Large intestine (tissue), 3 donors: Measurements from ENCODE around the gene CNNM1. TPM values are rescaled to one million over a fixed set of nuclear protein-coding genes. Genes with fewer than 3 reads are reported as not detected.

Experiments
- DNase-seq, 2 donors: peaks; one replicate each; pipeline versions ENCODE4 v3.0.0 to v3.0.0-alpha.2; 2013
- H3K27ac ChIP-seq: one replicate; pipeline ENCODE4 v1.5.1; 2013; ENCODE audit warnings: low read length
- H3K27me3 ChIP-seq: 2 replicates; pipeline ENCODE4 v1.6.1; 2013; ENCODE audit warnings: low read length; ENCODE audit not compliant: control insufficient read depth, insufficient read depth
- H3K36me3 ChIP-seq: 2 replicates; pipeline ENCODE4 v1.6.1; 2013; ENCODE audit warnings: low read length; ENCODE audit not compliant: control insufficient read depth, insufficient read depth
- H3K4me1 ChIP-seq: one replicate; pipeline ENCODE4 v1.6.1; 2013; ENCODE audit warnings: low read length; ENCODE audit not compliant: control insufficient read depth, insufficient read depth
- H3K4me3 ChIP-seq: one replicate; pipeline ENCODE4 v1.5.1; 2013; ENCODE audit warnings: low read length
- H3K9me3 ChIP-seq: one replicate; pipeline ENCODE4 v1.6.1; 2013; ENCODE audit warnings: mild to moderate bottlenecking, low read depth, low read length, moderate library complexity; ENCODE audit not compliant: control insufficient read depth
- WGBS: methylation state at CpG from one replicate; pipeline ENCODE4 v1.1.5; 2013; ENCODE audit warnings: low lambda C conversion rate; ENCODE audit not compliant: insufficient coverage; 5-methylcytosine and 5-hydroxymethylcytosine counted together
- polyA plus RNA-seq: library from polyadenylated mRNA; unstranded; fragments of 120-200 nt; gene quantifications from one replicate; pipeline ENCODE4 v1.2.1, GENCODE V29; 2013

Gene CNNM1
- polyA plus RNA-seq, 1 donor = 0.79 TPM

- H3K27me3 ChIP-seq = peaks cover 3% of the 10 kb centered on the region
- no peak for DNase-seq
- no peaks in the 10 kb centered on the region for H3K9me3 ChIP-seq
- 94% methylated on average over 2 of the region's 2 CpGs for WGBS
- no peak overlapping the region for H3K27ac ChIP-seq
- H3K4me3 ChIP-seq = no peak overlapping the region
- no peaks in the 10 kb centered on the region for H3K36me3 ChIP-seq
- H3K4me1 ChIP-seq = no peaks in the 10 kb centered on the region
These were observed 109.7 kb downstream of the CNNM1 start for GRCh38 chr10:99438890-99439289.

DNA sequence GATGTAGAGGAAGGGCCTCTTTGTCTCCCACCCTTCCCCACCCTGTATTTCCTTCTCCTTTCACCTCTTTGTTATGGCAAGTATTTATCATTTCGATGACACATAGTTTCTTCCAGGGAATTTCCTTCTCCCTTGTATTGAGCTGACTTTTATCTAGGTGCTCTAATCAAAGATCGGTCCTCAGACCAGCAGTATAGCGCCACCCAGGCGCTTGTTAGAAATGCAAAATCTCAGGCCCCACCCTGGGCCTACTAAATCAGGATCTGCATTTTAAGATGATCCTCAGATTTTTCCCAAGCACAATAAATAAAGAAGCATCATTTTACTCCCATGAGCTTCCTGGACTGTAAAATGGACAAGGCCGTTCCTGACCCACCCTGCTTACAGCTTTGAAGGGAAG, 113.2 kb downstream of the CNNM1 start:
- Histone ChIP-seq H3K9me3 (no peaks in the 10 kb centered on the region), H3K4me1 (no peaks in the 10 kb centered on the region), H3K27ac (no peak overlapping the region), H3K27me3 (peaks cover 24% of the 10 kb centered on the region), H3K36me3 (no peaks in the 10 kb centered on the region), H3K4me3 (no peak overlapping the region)
- no peak for DNase-seq
- WGBS = 100% methylated on average over 1 of the region's 5 CpGs

DNA sequence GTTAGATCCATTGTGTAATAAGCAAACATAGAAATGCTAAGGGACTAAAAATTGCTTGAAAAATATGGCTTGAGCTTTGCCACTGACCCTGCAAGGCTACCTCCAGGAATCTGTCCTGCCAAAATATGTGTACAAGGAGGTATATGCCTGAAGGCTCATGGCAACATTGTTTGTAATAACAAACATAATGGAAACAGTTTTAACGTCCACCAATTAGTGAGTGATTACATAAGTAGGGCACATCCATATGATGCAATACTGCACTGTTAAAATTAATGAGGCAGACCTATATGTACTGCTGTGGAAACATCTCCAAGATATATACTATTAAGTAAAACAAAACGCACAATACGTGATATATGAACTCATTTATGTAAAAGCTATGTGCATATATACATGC, 114.3 kb downstream of the CNNM1 start:
- Histone ChIP-seq H3K4me1 (no peaks in the 10 kb centered on the region), H3K4me3 (no peak overlapping the region), H3K27ac (no peak overlapping the region), H3K27me3 (peaks cover 28% of the 10 kb centered on the region), H3K36me3 (no peaks in the 10 kb centered on the region), H3K9me3 (no peaks in the 10 kb centered on the region)
- 73% methylated on average over 2 of the region's 3 CpGs for WGBS
- no peak for DNase-seq

Other genes starting within 250 kb of the CNNM1 start
- 6.9 TPM for gene HPSE2, start 93.5 kb upstream of the CNNM1 start, polyA plus RNA-seq
- gene GOT1, start 101.3 kb downstream of the CNNM1 start, polyA plus RNA-seq = 31.3 TPM
- 22.1 TPM for gene NKX2-3, start 203.6 kb downstream of the CNNM1 start, polyA plus RNA-seq